GM12864 (cell line): ENCODE measurements around the gene TMX4.
"Not testable (repeated sequence)": the region's sequence is repeated elsewhere in the genome, so short reads cannot be mapped to it uniquely, and the experiment has no call there.

Experiments
- DNase-seq: peaks from one replicate; pipeline ENCODE4 v3.0.0-alpha.2; 2011; ENCODE audit warnings: low read depth
- H3K4me3 ChIP-seq: 2 replicates; pipeline ENCODE4 v1.5.1; 2011; ENCODE audit warnings: mild to moderate bottlenecking, low read depth, low read length, control low read depth
- CTCF ChIP-seq: IDR thresholded peaks from 2 replicates; pipeline ENCODE4 v1.5.1; 2011; ENCODE audit warnings: low read depth, mild to moderate bottlenecking, moderate library complexity, low read length, control low read depth, inconsistent platforms; ENCODE audit errors: missing control alignments

TMX4 gene

GRCh38 chr20:8039042-8039441, 19.5 kb upstream of the TMX4 start:
- no peak for TF ChIP-seq CTCF
- no peak overlapping the region for H3K4me3 ChIP-seq
- no peak for DNase-seq

GRCh38 chr20:8036771-8037170, 17.2 kb upstream of the TMX4 start:
- TF ChIP-seq CTCF = no peak

GRCh38 chr20:8033151-8033841, 13.7 kb upstream of the TMX4 start:
- no peak for DNase-seq
- no peak overlapping the region for H3K4me3 ChIP-seq
- no peak for TF ChIP-seq CTCF

More at GRCh38 chr20:8036771-8037170, 17.2 kb upstream of the TMX4 start:
- DNase-seq = no peak
- no peak overlapping the region for H3K4me3 ChIP-seq

GRCh38 chr20:8032499-8032898, 12.9 kb upstream of the TMX4 start:
- DNase-seq = no peak
- TF ChIP-seq CTCF = no peak
- H3K4me3 ChIP-seq = no peak overlapping the region

DNA sequence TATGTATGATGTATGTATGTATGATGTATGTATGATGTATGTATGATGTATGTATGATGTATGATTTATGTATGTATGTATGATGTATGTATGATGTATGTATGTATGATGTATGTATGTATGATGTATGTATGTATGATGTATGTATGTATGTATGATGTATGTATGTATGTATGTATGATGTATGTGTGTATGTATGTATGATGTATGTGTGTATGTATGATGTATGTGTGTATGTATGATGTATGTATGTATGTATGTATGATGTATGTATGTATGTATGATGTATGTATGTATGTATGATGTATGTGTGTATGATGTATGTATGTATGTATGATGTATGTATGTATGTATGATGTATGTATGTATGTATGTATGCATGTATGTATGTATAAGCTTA, 12.0 kb upstream of the TMX4 start:
- H3K4me3 ChIP-seq, DNase-seq: not testable (repeated sequence)

DNA sequence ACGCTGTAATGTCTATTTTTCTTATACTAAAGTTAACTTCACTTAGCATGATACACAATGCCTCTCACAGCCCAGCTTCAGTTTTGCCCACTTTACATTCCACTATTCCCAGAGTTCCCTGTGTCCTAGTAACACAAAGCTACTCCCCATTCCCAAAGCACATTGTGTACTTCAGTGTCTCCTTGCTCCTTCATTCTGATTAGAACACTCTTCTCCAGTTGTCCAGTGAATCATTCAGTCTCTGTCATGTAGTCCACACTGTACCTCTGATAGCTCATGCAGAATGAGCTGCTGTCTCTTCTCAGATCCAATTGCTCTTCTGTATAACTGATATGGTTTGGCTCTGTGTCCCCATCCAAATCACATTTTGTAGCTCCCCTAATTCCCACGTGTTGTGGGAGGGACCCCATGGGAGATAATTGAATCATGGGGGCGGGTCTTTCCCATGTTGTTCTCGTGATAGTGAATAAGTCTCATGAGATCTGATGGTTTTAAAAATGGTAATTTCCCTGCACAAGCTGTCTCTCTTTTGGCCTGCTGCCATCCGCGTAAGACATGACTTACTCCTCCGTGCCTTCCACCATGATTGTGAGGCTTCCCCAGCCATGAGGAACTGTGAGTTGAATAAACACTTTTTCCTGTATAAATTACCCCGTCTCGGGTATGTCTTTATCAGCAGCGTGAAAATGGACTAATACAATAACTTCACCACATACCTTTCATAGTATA, 2.1 kb upstream of the TMX4 start:
- no peak for DNase-seq
- no peak overlapping the region for H3K4me3 ChIP-seq

More for the DNA sequence above, 2.1 kb upstream of the TMX4 start:
- no peak for TF ChIP-seq CTCF
